Measurements from ENCODE around the gene RAPGEFL1.

DNA sequence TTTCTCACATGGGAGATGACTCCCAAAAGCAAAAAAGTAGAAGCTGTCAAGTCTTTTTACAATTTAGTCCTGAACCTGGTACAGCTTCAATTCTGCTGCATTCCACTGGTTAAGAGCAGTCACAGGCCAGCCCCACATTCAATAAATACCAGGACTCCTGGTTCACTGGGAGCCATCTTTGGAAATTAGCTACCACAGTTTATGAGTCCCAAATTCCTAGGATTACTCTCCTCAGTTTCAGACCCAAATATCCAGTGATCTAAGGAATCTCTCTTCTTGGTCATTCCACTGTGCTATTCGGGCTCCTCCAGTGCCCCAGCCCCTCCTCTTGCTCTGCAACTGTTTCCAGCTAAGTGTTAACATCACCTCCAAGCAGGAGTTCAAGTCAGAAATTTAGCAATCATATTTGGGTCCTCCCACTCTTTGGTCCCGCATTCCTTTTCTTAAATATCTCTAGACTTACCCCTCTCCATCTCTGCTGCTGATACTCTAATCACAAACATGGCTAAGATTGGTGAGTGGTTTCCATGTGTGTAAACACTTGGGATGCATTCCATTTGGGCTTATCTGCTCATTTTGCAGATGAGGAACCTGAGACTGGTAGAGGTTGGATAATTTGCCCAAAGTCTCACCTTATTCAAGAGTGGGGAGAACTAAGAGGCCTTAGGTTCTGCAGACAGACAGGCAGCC, 32.3 kb downstream of the RAPGEFL1 start:
- no peak for TF ChIP-seq POLR2AphosphoS5 (IDR thresholded peaks at IDR 0.05; ENCODE audit: borderline replicate concordance, low read depth, low read length)
- TF ChIP-seq EZH2 (IDR thresholded peaks at IDR 0.05) = no peak

Measured in SK-N-MC (cell line).